Stomach (tissue), 4 donors: ENCODE data around the gene ARPC5.

Experiments
- CTCF ChIP-seq, 7 experiments: fragments of 450-650 bp in 4 of 7; fragments of 200-600 bp in 3 of 7; sonication (generic) in 3 of 7; IDR thresholded peaks; one replicate each; pipeline ENCODE4 v1.5.1; 2016 to 2019; ENCODE audit warnings: antibody characterized with exemption in 7 of 7, control low read depth in 2 of 7, mild to moderate bottlenecking in 1 of 7
- POLR2A ChIP-seq, 4 donors: fragments of 450-650 bp; IDR thresholded peaks; one replicate each; pipeline ENCODE4 v1.6.1; 2016; ENCODE audit warnings: antibody characterized with exemption in 4 of 4, control low read depth in 2 of 4, mild to moderate bottlenecking in 1 of 4, moderate library complexity in 1 of 4

- TF ChIP-seq CTCF (IDR thresholded peaks at IDR 0.05) (no peak), POLR2A (IDR thresholded peaks at IDR 0.05) (no peak)
Measured at GRCh38 chr1:183674886-183675285, 39.3 kb upstream of the ARPC5 start.
